H54 (cell line): ENCODE results near the gene TRIM9.
A peak's percentile ranks its signal among the peaks of the same experiment; 100 is the strongest.

Experiments used
- DNase-seq: peaks from one replicate; pipeline ENCODE4 v3.0.0; 2011; ENCODE audit warnings: low spot score, mixed read lengths; ENCODE audit not compliant: insufficient read length
- FAIRE-seq: peaks from 3 replicates; lab custom pipeline; 2011; peaks lifted over from hg19 to GRCh38; lab: Jason Lieb, UNC
- POLR2A ChIP-seq: IDR thresholded peaks from 2 replicates; pipeline ENCODE4 v1.6.1; 2011; ENCODE audit warnings: low read depth, mild to moderate bottlenecking, low read length

The TRIM9 gene

GRCh38 chr14:51109651-51110050 is 14.7 kb upstream of the TRIM9 start:
- TF ChIP-seq POLR2A = no peak
- FAIRE-seq (no peak), DNase-seq (no peak)

GRCh38 chr14:51107801-51108200 is 12.9 kb upstream of the TRIM9 start:
- no peak for TF ChIP-seq POLR2A
- no peak for DNase-seq

GRCh38 chr14:51104467-51104866 is 9.6 kb upstream of the TRIM9 start:
- FAIRE-seq = no peak

More at GRCh38 chr14:51107801-51108200, 12.9 kb upstream of the TRIM9 start:
- FAIRE-seq = no peak

GRCh38 chr14:51097287-51097686 is 2.4 kb upstream of the TRIM9 start:
- FAIRE-seq (no peak), DNase-seq (no peak)
- no peak for TF ChIP-seq POLR2A

More at GRCh38 chr14:51104467-51104866, 9.6 kb upstream of the TRIM9 start:
- no peak for TF ChIP-seq POLR2A
- no peak for DNase-seq

GRCh38 chr14:51096870-51097269 is 2.0 kb upstream of the TRIM9 start:
- FAIRE-seq = no peak
- no peak for TF ChIP-seq POLR2A
- no peak for DNase-seq

- FAIRE-seq = no peak
- no peak for TF ChIP-seq POLR2A
- peak; percentile 22 for DNase-seq
Measured at GRCh38 chr14:51095854-51096823, 1.2 kb upstream of the TRIM9 start.

GRCh38 chr14:51094282-51094821 is 553 bp downstream of the TRIM9 start:
- DNase-seq = no peak
- no peak for FAIRE-seq
- TF ChIP-seq POLR2A = no peak

- FAIRE-seq = no peak
Measured at GRCh38 chr14:51093371-51094281, 1.3 kb downstream of the TRIM9 start.

GRCh38 chr14:51092965-51093364 is 1.9 kb downstream of the TRIM9 start:
- no peak for DNase-seq
- no peak for FAIRE-seq
- TF ChIP-seq POLR2A = no peak

More at GRCh38 chr14:51093371-51094281, 1.3 kb downstream of the TRIM9 start:
- no peak for TF ChIP-seq POLR2A
- no peak for DNase-seq

GRCh38 chr14:51089278-51089677 is 5.6 kb downstream of the TRIM9 start:
- DNase-seq (no peak), FAIRE-seq (no peak)
- TF ChIP-seq POLR2A = no peak

- no peak for TF ChIP-seq POLR2A
- peak; percentile 80 for FAIRE-seq
- peak; percentile 20 for DNase-seq
Measured at GRCh38 chr14:51087031-51087441, 7.9 kb downstream of the TRIM9 start.

- FAIRE-seq (no peak), DNase-seq (no peak)
- TF ChIP-seq POLR2A = no peak
Measured at GRCh38 chr14:51086044-51086443, 8.9 kb downstream of the TRIM9 start.

GRCh38 chr14:51084962-51085361 is 9.9 kb downstream of the TRIM9 start:
- no peak for TF ChIP-seq POLR2A
- DNase-seq = no peak
- FAIRE-seq = no peak
